ENCODE measurements around the gene TMEM132E.

Gene TMEM132E

GRCh38 chr17:34665819-34666763 is 86.7 kb downstream of the TMEM132E start:
- no peak for DNase-seq

DNA sequence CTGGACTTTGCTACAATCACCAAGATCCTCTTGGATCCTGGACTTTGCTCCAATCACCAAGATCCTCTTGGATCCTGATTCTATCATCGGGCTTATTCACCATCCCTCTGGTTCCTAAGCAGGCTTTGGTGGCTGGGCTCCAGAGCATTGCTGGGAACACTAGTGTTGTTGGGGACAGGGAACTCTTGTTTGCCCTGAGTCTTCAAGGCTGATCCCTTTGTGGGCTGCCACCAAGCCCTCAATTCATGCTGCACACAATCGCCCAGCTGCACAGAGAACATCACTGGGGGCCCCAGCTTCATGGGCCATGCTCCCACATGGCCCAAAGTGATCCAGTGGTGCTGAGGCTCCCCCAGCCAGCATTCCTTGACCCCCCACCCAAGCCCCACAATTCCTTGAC is 88.3 kb downstream of the TMEM132E start:
- no peak for DNase-seq

DNA sequence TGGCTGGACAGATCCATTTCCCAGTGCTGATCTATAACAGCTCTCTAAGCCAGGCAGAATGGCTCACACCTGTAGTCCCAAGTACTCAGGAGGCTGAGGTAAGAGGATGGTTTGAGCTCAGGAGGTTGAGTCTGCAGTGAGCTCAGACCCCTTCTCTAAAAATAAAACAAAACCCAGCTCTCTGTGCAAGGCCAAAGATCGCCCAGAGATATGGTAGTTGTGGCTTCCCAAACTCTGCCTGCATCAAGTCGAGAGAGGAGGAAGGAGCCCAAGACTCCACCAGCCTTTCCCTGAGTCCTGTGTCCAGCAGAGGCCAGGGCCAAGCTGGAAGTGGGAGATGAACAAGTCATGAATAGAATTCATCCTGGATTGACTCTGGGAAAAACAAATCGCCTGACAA is 88.8 kb downstream of the TMEM132E start:
- DNase-seq: no peak

DNA sequence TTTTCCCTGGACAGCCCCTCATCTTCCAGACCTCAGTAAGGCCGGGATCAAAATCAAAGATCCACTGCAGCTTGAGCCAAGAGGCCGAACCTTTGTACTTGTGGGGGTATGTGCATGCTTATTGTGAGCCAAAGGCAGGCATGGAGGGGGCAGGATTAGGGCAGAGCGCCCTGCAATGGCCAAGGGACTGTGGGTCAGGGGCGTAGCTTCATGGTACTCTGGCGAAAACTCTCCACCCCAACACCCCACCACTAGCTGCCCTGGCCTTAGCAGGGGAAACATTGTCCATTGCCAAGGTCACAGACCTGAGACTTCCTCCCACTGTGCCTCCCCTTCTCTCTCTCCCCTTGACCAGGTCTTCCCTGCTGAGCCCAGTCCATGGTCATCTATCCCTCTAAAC is 90.1 kb downstream of the TMEM132E start:
- DNase-seq: no peak

DNA sequence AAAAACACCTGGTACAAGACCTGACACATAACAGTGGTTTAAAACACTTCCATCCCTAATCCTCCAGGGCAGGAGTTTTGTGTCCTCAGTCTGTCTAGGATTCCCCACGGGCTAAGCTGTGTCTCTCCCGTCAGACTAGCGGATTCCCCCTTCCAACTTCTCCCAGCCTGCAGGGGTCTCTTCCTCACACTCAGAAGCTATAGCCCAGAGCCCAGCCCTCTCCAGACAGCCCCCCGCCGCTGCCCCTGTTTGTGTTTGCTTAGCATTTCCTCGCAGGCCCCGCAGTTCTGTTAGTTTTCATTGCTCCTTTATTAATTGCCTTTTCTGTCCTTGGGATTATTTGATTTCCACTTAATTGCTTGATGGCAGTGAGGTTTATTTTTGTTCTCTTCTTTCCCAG is 91.2 kb downstream of the TMEM132E start:
- no peak for DNase-seq

DNA sequence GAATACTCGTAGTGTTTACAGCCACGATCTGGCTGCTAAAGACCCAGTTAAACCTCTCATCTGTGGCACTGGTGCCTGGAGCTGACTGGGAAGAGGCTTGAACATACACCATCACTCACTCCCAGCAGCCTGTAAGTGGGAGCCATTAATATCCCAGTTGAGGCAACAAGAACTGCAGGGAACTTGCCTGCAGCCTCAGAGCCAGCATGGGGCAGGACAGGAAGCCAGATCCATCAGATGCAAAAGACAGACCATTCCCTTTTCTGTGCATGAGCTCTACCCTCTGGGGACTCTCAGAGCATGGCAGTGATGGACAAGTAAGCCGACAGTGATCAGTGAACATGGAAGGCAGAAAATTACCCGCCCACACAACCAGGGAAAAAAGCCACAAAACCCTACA is 91.8 kb downstream of the TMEM132E start:
- no peak for DNase-seq

- no peak for DNase-seq
Measured at GRCh38 chr17:34672176-34672785, 92.9 kb downstream of the TMEM132E start.

GRCh38 chr17:34673516-34673915 is 94.1 kb downstream of the TMEM132E start:
- no peak for DNase-seq

DNA sequence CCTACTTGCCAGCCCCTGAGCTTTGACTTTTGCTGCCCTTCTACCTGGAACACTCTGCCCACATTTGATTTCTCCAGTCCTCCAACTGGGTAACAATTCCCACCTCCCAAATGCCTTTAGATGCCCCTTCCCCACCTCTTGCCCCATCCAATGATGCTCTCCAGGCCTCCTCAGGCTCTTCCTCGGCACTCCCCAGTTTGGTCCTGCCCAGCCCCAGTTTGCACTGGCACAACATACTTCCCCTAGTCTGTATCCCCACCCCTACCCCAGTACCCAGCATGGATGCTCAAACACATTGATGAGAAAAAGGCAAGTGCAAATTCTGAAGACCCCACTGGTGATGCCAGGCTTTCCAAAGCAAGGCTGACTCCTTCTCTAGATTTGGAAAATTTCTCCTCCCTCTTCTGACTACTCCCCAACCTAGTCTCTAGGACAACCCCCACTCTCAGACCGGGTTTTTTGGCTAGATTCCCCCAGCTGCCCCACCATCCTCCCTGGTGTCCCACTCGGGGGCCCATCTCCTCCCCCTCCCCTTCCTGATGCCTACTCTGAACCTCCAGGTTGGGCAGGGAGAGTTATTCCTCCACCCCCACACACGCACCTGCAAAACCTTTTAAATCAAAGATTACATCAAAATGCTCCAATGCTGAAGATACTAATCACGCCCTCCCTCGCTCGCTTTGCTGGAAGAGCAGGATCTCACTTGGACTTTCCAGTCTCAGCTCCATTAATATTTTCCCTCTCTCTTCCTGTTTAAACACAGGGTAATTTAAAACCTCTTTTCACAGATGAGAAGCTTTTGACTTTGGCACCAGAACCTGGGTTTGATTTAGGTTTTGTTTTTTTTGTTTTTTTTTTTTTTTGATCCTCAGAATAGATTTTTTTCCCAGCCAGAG is 94.9 kb downstream of the TMEM132E start:
- DNase-seq: no peak

GRCh38 chr17:34675143-34675542 is 95.8 kb downstream of the TMEM132E start:
- DNase-seq: no peak

GRCh38 chr17:34675605-34676004 is 96.2 kb downstream of the TMEM132E start:
- no peak for DNase-seq

DNA sequence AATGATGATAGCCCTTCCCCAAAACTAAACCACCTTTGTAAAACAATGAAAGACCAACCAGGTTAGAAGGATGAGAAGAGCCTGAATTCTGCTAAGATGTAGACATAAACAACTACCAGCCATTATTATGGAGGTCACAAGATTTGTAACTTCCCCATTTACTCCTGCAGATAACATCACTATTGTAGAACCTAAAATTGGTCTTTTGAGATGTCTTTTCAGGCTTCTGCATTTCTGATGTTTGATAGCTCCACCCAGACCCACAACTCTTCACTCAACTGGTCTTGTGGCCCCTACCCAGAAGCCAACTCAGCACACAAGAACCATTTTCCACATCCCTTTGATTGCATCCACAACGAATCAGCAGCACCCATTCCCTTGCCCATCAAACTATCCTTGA is 100.8 kb downstream of the TMEM132E start:
- DNase-seq: no peak

- DNase-seq: no peak
Measured at GRCh38 chr17:34682305-34682704, 102.9 kb downstream of the TMEM132E start.

DNA sequence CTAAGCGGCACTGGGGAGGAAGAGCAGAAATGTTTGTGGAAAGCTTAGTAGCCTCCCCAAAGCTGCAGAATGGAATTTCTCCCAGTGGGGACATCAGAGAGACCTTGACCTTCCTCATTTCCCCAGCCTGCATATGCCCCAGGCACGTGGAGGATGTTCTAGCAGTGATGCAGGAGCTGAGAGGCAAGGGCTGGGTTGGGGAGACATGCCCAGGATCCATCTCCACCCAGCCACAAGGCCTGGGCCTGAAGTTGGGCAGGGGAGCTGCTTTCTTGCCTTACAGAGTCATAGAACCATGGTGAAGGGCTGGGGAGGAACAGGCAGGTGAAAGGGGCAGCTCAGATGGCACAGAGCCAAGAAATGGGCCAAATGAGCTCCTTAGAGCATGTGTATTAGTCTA is 104.0 kb downstream of the TMEM132E start:
- DNase-seq: no peak
